ENCODE measurements around the gene AMFR.
A peak's percentile ranks its signal among the peaks of the same experiment; 100 is the strongest.

The AMFR gene

DNA sequence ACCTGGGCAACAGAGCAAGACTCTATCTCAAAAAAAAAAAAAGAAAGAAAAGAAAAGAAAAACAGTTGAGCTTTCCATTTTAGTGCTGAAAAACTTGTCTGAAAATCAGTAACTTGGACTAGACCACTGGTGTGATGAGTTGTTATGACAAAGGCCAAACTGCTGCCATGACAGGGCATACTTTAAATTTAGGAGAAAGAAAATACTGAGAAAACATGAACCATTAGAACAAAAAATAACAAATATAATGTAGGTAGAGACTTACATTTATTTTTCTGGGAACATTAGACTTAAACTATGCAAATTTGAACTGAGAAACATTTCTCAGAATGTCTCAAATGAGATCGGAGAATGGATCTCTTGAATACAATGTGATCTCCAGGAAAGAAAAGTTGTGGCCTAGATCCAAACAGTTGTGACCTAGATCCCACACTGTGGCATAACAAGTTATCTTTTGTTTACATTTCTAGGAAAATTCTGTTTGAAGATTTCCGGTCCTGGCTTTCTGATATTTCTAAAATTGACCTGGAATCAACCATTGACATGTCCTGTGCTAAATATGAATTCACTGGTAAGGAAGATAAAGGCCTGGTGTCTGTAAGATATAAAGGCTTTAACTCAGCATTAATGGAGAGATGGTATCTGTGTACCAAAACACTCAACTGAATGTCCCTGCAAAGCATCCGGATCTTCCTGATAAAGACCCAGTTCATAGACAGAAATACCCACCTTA is 36.9 kb upstream of the AMFR start:
- no peak for DNase-seq (ENCODE audit: extremely low read depth, low read depth)
- no peak overlapping the region for H3K4me3 ChIP-seq (replicated peaks; ENCODE audit: low read depth, low read length)
- TF ChIP-seq, protein P1, sequence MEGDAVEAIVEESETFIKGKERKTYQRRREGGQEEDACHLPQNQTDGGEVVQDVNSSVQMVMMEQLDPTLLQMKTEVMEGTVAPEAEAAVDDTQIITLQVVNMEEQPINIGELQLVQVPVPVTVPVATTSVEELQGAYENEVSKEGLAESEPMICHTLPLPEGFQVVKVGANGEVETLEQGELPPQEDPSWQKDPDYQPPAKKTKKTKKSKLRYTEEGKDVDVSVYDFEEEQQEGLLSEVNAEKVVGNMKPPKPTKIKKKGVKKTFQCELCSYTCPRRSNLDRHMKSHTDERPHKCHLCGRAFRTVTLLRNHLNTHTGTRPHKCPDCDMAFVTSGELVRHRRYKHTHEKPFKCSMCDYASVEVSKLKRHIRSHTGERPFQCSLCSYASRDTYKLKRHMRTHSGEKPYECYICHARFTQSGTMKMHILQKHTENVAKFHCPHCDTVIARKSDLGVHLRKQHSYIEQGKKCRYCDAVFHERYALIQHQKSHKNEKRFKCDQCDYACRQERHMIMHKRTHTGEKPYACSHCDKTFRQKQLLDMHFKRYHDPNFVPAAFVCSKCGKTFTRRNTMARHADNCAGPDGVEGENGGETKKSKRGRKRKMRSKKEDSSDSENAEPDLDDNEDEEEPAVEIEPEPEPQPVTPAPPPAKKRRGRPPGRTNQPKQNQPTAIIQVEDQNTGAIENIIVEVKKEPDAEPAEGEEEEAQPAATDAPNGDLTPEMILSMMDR (IDR thresholded peaks at IDR 0.05; ENCODE audit: low read depth, low read length, missing control alignments): no peak

DNA sequence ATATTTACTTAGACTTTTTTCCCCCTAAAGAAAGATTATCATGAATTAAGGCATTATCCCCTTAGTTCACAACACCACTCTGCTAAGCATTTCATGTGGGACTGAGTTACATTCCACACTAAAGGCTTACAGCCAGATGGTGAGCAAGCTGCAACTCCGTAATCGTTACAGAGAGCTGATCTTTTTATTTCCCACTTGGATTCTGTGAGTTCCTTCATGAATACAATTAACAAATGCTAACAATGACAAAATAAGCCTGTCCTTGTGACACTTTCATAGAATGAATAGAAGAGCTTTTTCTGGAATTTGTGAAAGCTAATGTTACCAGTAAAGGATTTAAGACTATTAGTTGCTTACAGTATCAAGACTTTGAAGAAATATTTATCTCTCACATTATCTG is 34.8 kb upstream of the AMFR start:
- TF ChIP-seq, protein P1 (IDR thresholded peaks at IDR 0.05; ENCODE audit: low read depth, low read length, missing control alignments): no peak
- DNase-seq (ENCODE audit: extremely low read depth, low read depth): no peak
- no peak overlapping the region for H3K4me3 ChIP-seq (replicated peaks; ENCODE audit: low read depth, low read length)

DNA sequence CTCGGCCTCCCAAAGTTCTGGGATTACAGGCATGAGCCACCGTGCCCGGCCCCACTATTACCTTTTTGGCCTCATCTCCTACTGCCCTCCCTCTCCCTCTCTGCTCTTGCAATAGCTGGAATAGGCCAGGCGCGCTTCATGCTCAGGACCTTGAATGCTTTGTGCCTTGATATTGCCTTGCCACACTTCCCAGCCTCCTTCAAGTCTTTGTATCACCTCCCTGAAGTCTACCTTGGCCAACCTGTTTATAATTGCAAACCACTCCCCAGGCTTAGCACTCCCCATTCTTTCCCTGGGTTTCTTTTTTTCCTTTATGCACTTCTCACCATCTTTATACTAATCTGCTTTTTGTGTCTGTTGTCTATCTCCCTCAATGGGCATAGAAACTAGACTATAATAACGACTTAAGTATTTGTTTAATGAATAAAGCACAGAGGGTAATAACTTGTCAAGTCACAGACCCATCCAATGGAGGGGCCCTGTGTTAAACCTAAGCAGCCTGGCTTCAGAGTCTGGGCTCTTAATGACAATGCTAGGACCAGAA is 32.7 kb upstream of the AMFR start:
- TF ChIP-seq, protein P1 (IDR thresholded peaks at IDR 0.05; ENCODE audit: low read depth, low read length, missing control alignments): no peak
- H3K4me3 ChIP-seq (replicated peaks; ENCODE audit: low read depth, low read length): no peak overlapping the region
- DNase-seq (ENCODE audit: extremely low read depth, low read depth): no peak

DNA sequence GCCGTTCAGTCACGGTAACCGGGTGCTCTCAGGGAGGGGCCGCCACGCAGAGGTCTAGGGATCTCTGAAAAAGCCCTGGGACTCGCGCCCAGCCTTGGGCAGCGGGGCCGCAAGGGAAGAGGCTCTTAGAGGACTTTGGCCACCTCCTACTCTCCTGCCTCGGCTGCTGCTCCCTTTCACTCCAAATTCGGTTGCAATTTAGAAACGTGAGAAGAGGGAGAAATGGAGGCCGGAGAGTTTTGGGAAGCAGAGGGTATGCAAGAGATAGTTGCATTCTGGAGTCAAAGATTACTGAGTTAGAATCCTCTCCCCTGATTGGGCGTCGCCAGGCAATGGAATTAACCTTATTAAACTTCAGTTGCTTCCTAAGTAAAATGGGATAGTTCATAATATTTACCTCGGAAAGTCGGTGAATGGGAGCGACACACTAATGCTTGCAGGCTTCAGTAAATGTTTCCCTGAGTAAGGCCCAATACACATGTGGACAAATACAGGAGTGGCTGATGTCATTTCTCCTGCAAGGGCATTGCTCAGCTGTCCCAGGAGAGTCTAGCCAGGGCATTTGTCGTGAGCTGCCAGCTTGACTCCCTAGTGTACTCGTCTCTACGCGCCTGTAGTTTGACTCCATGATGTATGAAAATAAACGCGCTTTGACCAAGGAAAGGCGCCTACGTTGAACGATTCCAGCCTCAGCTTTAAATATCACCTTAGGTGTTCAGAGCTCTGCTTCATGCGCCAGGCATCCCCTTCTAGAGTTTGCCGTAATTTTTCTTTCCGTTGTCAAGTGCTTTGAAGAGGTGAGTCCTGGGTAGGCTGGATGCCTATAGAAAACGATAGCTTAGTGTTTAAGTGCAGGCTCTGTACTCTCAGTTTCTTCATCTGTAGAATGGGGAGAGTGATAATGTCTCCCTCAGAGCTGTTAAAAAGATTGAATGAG is 26.7 kb upstream of the AMFR start:
- peak; percentile 14 for DNase-seq (ENCODE audit: extremely low read depth, low read depth)
- H3K4me3 ChIP-seq (replicated peaks; ENCODE audit: low read depth, low read length): peak overlapping the region; percentile 61
- TF ChIP-seq, protein P1 (IDR thresholded peaks at IDR 0.05; ENCODE audit: low read depth, low read length, missing control alignments): no peak

GRCh38 chr16:56450986-56451752 is 25.8 kb upstream of the AMFR start, which contains the start of the genes NUDT21 and OGFOD1:
TSS of gene NUDT21 (minus strand) at chr16:56451332. CDS start at chr16:56451202, 130 bp downstream.
TSS of gene OGFOD1 (plus strand) at chr16:56451554. CDS start at chr16:56451613, 59 bp downstream.
- TF ChIP-seq, protein P1 (IDR thresholded peaks at IDR 0.05; ENCODE audit: low read depth, low read length, missing control alignments): no peak
- peak within 1 kb of the TSS; percentile 61 for H3K4me3 ChIP-seq (replicated peaks; ENCODE audit: low read depth, low read length)
- DNase-seq (ENCODE audit: extremely low read depth, low read depth): peak; percentile 96

Measured in HFF-Myc (cell line).